ENCODE measurements around the gene GAGE10.
"Not testable (repeated sequence)": the region's sequence is repeated elsewhere in the genome, so short reads cannot be mapped to it uniquely, and the experiment has no call there.

DNA sequence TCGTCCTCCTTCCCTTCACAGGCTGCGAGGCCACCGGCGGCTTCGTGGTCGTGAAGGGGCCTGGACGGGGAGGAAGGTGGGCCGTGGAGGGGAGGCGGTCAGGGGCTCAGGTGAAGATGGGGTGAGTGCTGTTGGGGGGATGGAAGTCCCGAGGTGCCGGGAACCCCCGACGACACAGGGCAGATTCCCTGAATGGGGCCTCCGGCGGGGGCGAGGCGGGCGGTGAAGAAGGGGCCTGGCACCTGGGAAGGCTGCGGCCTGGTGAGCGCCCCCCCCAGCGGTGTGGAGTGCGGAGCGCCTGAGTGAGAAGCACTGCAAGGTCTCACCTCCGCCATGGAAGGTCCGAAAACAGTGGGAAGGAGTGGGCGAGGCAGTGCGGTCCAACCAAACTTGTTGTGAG, 18.8 kb downstream of the GAGE10 start:
- TF ChIP-seq, protein P1, sequence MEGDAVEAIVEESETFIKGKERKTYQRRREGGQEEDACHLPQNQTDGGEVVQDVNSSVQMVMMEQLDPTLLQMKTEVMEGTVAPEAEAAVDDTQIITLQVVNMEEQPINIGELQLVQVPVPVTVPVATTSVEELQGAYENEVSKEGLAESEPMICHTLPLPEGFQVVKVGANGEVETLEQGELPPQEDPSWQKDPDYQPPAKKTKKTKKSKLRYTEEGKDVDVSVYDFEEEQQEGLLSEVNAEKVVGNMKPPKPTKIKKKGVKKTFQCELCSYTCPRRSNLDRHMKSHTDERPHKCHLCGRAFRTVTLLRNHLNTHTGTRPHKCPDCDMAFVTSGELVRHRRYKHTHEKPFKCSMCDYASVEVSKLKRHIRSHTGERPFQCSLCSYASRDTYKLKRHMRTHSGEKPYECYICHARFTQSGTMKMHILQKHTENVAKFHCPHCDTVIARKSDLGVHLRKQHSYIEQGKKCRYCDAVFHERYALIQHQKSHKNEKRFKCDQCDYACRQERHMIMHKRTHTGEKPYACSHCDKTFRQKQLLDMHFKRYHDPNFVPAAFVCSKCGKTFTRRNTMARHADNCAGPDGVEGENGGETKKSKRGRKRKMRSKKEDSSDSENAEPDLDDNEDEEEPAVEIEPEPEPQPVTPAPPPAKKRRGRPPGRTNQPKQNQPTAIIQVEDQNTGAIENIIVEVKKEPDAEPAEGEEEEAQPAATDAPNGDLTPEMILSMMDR (IDR thresholded peaks at IDR 0.05; ENCODE audit: extremely low read depth in 1 of 2, insufficient read depth in 1 of 2, low read depth in 1 of 2, low read length in 2 of 2), result not testable (repeated sequence)
- TF ChIP-seq, protein P2, sequence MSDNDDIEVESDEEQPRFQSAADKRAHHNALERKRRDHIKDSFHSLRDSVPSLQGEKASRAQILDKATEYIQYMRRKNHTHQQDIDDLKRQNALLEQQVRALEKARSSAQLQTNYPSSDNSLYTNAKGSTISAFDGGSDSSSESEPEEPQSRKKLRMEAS (IDR thresholded peaks at IDR 0.05; ENCODE audit: insufficient read depth, insufficient read length), result not testable (repeated sequence)
- not testable (repeated sequence) for TF ChIP-seq POLR2A (IDR thresholded peaks at IDR 0.05; ENCODE audit: low read depth, low read length); EZH2 (IDR thresholded peaks at IDR 0.05; ENCODE audit: borderline replicate concordance, low read depth, low read length, severe bottlenecking); FOS (IDR thresholded peaks at IDR 0.05; ENCODE audit: borderline replicate concordance, insufficient read depth, low read length); POLR2AphosphoS5 (IDR thresholded peaks at IDR 0.05; ENCODE audit: insufficient read depth, low read depth, low read length); GATA2 (IDR thresholded peaks at IDR 0.05; ENCODE audit: insufficient read depth, insufficient read length, low read depth, low read length); JUN (IDR thresholded peaks at IDR 0.05; ENCODE audit: borderline replicate concordance, insufficient read depth, insufficient read length, low read depth); MYC (IDR thresholded peaks at IDR 0.05; ENCODE audit: low read depth, low read length)
